Large intestine (tissue), 3 donors: ENCODE measurements around the gene PRKAG2. TPM values are rescaled to one million over a fixed set of nuclear protein-coding genes. Genes with fewer than 3 reads are reported as not detected.
"Not testable (repeated sequence)": the region's sequence is repeated elsewhere in the genome, so short reads cannot be mapped to it uniquely, and the experiment has no call there.

ENCODE experiments used
- DNase-seq, 2 donors: peaks; one replicate each; pipeline versions ENCODE4 v3.0.0 to v3.0.0-alpha.2; 2013
- H3K27ac ChIP-seq: one replicate; pipeline ENCODE4 v1.5.1; 2013; ENCODE audit warnings: low read length
- H3K27me3 ChIP-seq: 2 replicates; pipeline ENCODE4 v1.6.1; 2013; ENCODE audit warnings: low read length; ENCODE audit not compliant: control insufficient read depth, insufficient read depth
- H3K36me3 ChIP-seq: 2 replicates; pipeline ENCODE4 v1.6.1; 2013; ENCODE audit warnings: low read length; ENCODE audit not compliant: control insufficient read depth, insufficient read depth
- H3K4me1 ChIP-seq: one replicate; pipeline ENCODE4 v1.6.1; 2013; ENCODE audit warnings: low read length; ENCODE audit not compliant: control insufficient read depth, insufficient read depth
- H3K4me3 ChIP-seq: one replicate; pipeline ENCODE4 v1.5.1; 2013; ENCODE audit warnings: low read length
- H3K9me3 ChIP-seq: one replicate; pipeline ENCODE4 v1.6.1; 2013; ENCODE audit warnings: mild to moderate bottlenecking, low read depth, low read length, moderate library complexity; ENCODE audit not compliant: control insufficient read depth
- WGBS: methylation state at CpG from one replicate; pipeline ENCODE4 v1.1.5; 2013; ENCODE audit warnings: low lambda C conversion rate; ENCODE audit not compliant: insufficient coverage; 5-methylcytosine and 5-hydroxymethylcytosine counted together
- polyA plus RNA-seq: library from polyadenylated mRNA; unstranded; fragments of 120-200 nt; gene quantifications from one replicate; pipeline ENCODE4 v1.2.1, GENCODE V29; 2013

Gene PRKAG2
- polyA plus RNA-seq, 1 donor: 50.9 TPM

- WGBS: no CpG with 5 or more reads among the region's 23 CpGs
- Histone ChIP-seq H3K27me3 (no peaks in the 10 kb centered on the region), H3K4me1 (peaks cover 10% of the 10 kb centered on the region), H3K4me3 (no peak overlapping the region), H3K9me3 (peaks cover 3% of the 10 kb centered on the region), H3K36me3 (peaks cover 20% of the 10 kb centered on the region), H3K27ac (no peak overlapping the region)
- DNase-seq: no peak
Observed at GRCh38 chr7:151834271-151835035, 42.5 kb downstream of the PRKAG2 start.

GRCh38 chr7:151833691-151834090 lies 43.2 kb downstream of the PRKAG2 start:
- Histone ChIP-seq H3K36me3 (peaks cover 20% of the 10 kb centered on the region), H3K27me3 (no peaks in the 10 kb centered on the region), H3K4me1 (peaks cover 10% of the 10 kb centered on the region), H3K9me3 (peaks cover 3% of the 10 kb centered on the region), H3K4me3 (no peak overlapping the region), H3K27ac (no peak overlapping the region)
- DNase-seq: no peak
- WGBS: no CpG with 5 or more reads among the region's 7 CpGs

- Histone ChIP-seq H3K36me3 (peaks cover 20% of the 10 kb centered on the region), H3K27ac (no peak overlapping the region)
Observed at GRCh38 chr7:151833213-151833651, 43.7 kb downstream of the PRKAG2 start.

GRCh38 chr7:151832656-151833055 lies 44.3 kb downstream of the PRKAG2 start:
- Histone ChIP-seq H3K27me3 (no peaks in the 10 kb centered on the region), H3K36me3 (peaks cover 20% of the 10 kb centered on the region), H3K27ac (no peak overlapping the region), H3K9me3 (peaks cover 3% of the 10 kb centered on the region), H3K4me3 (no peak overlapping the region), H3K4me1 (peaks cover 6% of the 10 kb centered on the region)
- no CpG with 5 or more reads among the region's 11 CpGs for WGBS
- DNase-seq: no peak

More at GRCh38 chr7:151833213-151833651, 43.7 kb downstream of the PRKAG2 start:
- no peak for DNase-seq
- H3K27me3 ChIP-seq: no peaks in the 10 kb centered on the region
- no CpG with 5 or more reads among the region's 14 CpGs for WGBS
- H3K4me1 ChIP-seq: peaks cover 10% of the 10 kb centered on the region
- H3K9me3 ChIP-seq: peaks cover 3% of the 10 kb centered on the region
- H3K4me3 ChIP-seq: no peak overlapping the region

- Histone ChIP-seq H3K27ac (no peak overlapping the region), H3K9me3 (peaks cover 3% of the 10 kb centered on the region), H3K27me3 (no peaks in the 10 kb centered on the region), H3K36me3 (peaks cover 20% of the 10 kb centered on the region), H3K4me1 (peaks cover under 1% of the 10 kb centered on the region), H3K4me3 (no peak overlapping the region)
- no CpG with 5 or more reads among the region's 5 CpGs for WGBS
- no peak for DNase-seq
Observed at GRCh38 chr7:151832138-151832537, 44.8 kb downstream of the PRKAG2 start.

- peaks cover 20% of the 10 kb centered on the region for H3K36me3 ChIP-seq
- no peak for DNase-seq
- no CpG with 5 or more reads among the region's 13 CpGs for WGBS
Observed at GRCh38 chr7:151831606-151832005, 45.3 kb downstream of the PRKAG2 start.

GRCh38 chr7:151830121-151830830 lies 46.6 kb downstream of the PRKAG2 start:
- no peaks in the 10 kb centered on the region for H3K4me1 ChIP-seq
- H3K9me3 ChIP-seq: peaks cover 3% of the 10 kb centered on the region
- H3K27ac ChIP-seq: no peak overlapping the region
- no peaks in the 10 kb centered on the region for H3K27me3 ChIP-seq
- H3K4me3 ChIP-seq: no peak overlapping the region
- WGBS: no CpG with 5 or more reads among the region's 26 CpGs
- peaks cover 16% of the 10 kb centered on the region for H3K36me3 ChIP-seq
- no peak for DNase-seq

More at GRCh38 chr7:151831606-151832005, 45.3 kb downstream of the PRKAG2 start:
- Histone ChIP-seq H3K27ac (no peak overlapping the region), H3K4me1 (no peaks in the 10 kb centered on the region), H3K27me3 (no peaks in the 10 kb centered on the region), H3K9me3 (peaks cover 3% of the 10 kb centered on the region), H3K4me3 (no peak overlapping the region)

GRCh38 chr7:151829707-151830106 lies 47.2 kb downstream of the PRKAG2 start:
- H3K4me1 ChIP-seq: peaks cover 1% of the 10 kb centered on the region
- no peak overlapping the region for H3K4me3 ChIP-seq
- no peak overlapping the region for H3K27ac ChIP-seq
- no peak for DNase-seq
- WGBS: no CpG with 5 or more reads among the region's 13 CpGs
- H3K36me3 ChIP-seq: peaks cover 16% of the 10 kb centered on the region
- peaks cover 3% of the 10 kb centered on the region for H3K9me3 ChIP-seq
- no peaks in the 10 kb centered on the region for H3K27me3 ChIP-seq

GRCh38 chr7:151827620-151828019 lies 49.3 kb downstream of the PRKAG2 start:
- peaks cover 22% of the 10 kb centered on the region for H3K4me1 ChIP-seq
- H3K9me3 ChIP-seq: peaks cover 3% of the 10 kb centered on the region
- peaks cover 10% of the 10 kb centered on the region for H3K36me3 ChIP-seq
- H3K27ac ChIP-seq: no peak overlapping the region
- no peak for DNase-seq
- WGBS: 100% methylated on average over 1 of the region's 8 CpGs
- H3K27me3 ChIP-seq: no peaks in the 10 kb centered on the region
- H3K4me3 ChIP-seq: no peak overlapping the region

GRCh38 chr7:151826316-151826715 lies 50.6 kb downstream of the PRKAG2 start:
- not testable (repeated sequence) for H3K9me3 ChIP-seq, H3K27me3 ChIP-seq, DNase-seq, H3K36me3 ChIP-seq, H3K27ac ChIP-seq, H3K4me3 ChIP-seq
- 100% methylated on average over 1 of the region's 6 CpGs for WGBS
- peaks cover 35% of the 10 kb centered on the region for H3K4me1 ChIP-seq
